ENCODE data around the gene CCDC134. TPM values are rescaled to one million over a fixed set of nuclear protein-coding genes. Genes with fewer than 3 reads are reported as not detected.

Gene CCDC134
- total and polyA plus RNA-seq, 7 donors, result 0.60 to 8.6 (median 6.1) TPM

- Histone ChIP-seq H3K27ac (no peak overlapping the region), H3K4me1 (no peaks in the 10 kb centered on the region), H3K36me3 (peaks cover 0 to 5% (median 0%) of the 10 kb centered on the region in 4 donors), H3K27me3 (no peaks in the 10 kb centered on the region), H3K9me3 (no peaks in the 10 kb centered on the region), H3K4me3 (no peak overlapping the region)
- no peak for TF ChIP-seq POLR2A (IDR thresholded peaks at IDR 0.05)
- WGBS, 2 donors, result 96 to 97% methylated on average over 4 of the region's 4 CpGs
- no peak for DNase-seq
- intact Hi-C loops (cut with DNase I), result no loop called here
These were observed 18.8 kb downstream of the CCDC134 start for GRCh38 chr22:41819257-41819656.

- Histone ChIP-seq H3K36me3 (no peaks in the 10 kb centered on the region), H3K4me3 (no peak overlapping the region), H3K9me3 (no peaks in the 10 kb centered on the region), H3K27ac (no peak overlapping the region), H3K27me3 (no peaks in the 10 kb centered on the region), H3K4me1 (no peaks in the 10 kb centered on the region)
- DNase-seq, result no peak
- WGBS, 2 donors, result 86 to 92% methylated on average over 5 of the region's 5 CpGs
- TF ChIP-seq CTCF (IDR thresholded peaks at IDR 0.05) (no peak), EP300 (IDR thresholded peaks at IDR 0.05) (no peak), POLR2A (IDR thresholded peaks at IDR 0.05) (no peak), POLR2AphosphoS5 (IDR thresholded peaks at IDR 0.05) (no peak)
- intact Hi-C loops (cut with DNase I), result no loop called here
These were observed 20.0 kb downstream of the CCDC134 start for GRCh38 chr22:41820447-41820846.

GRCh38 chr22:41821471-41822316 is 21.2 kb downstream of the CCDC134 start:
- no peak for TF ChIP-seq POLR2AphosphoS5 (IDR thresholded peaks at IDR 0.05)
- no peak for TF ChIP-seq CTCF (IDR thresholded peaks at IDR 0.05)
- TF ChIP-seq EP300 (IDR thresholded peaks at IDR 0.05), result no peak
- TF ChIP-seq POLR2A (IDR thresholded peaks at IDR 0.05), result no peak
- WGBS, 2 donors, result 89 to 92% methylated on average over 12 of the region's 12 CpGs
- no peak for DNase-seq
- no peak overlapping the region for H3K4me3 ChIP-seq
- no peaks in the 10 kb centered on the region for H3K27me3 ChIP-seq
- no peak overlapping the region for H3K27ac ChIP-seq
- H3K9me3 ChIP-seq, result no peaks in the 10 kb centered on the region
- peaks cover 0 to 8% (median 0%) of the 10 kb centered on the region in 4 donors for H3K4me1 ChIP-seq
- intact Hi-C loops (cut with DNase I), result loop anchor here (2.0 kb wide), 1 partner anchor 119 kb away; no protein-coding TSS in a partner anchor
- no peaks in the 10 kb centered on the region for H3K36me3 ChIP-seq

- intact Hi-C loops (cut with DNase I), result loop anchor here (2.0 kb wide), 1 partner anchor 118 kb away; no protein-coding TSS in a partner anchor
- 65 to 88% methylated on average over 3 of the region's 3 CpGs for WGBS, 2 donors
- no peaks in the 10 kb centered on the region for H3K27me3 ChIP-seq
- DNase-seq, result no peak
- no peak overlapping the region for H3K27ac ChIP-seq
- H3K36me3 ChIP-seq, result no peaks in the 10 kb centered on the region
- H3K4me3 ChIP-seq, result no peak overlapping the region
- TF ChIP-seq CTCF (IDR thresholded peaks at IDR 0.05) (peak in 2 of 4 experiments; percentile 39 to 62), POLR2A (IDR thresholded peaks at IDR 0.05) (no peak)
- no peaks in the 10 kb centered on the region for H3K9me3 ChIP-seq
- H3K4me1 ChIP-seq, result peaks cover 0 to 8% (median 0%) of the 10 kb centered on the region in 4 donors
These were observed 22.0 kb downstream of the CCDC134 start for GRCh38 chr22:41822317-41823057.

GRCh38 chr22:41823797-41824196 is 23.3 kb downstream of the CCDC134 start:
- 70 to 87% methylated on average over 6 of the region's 6 CpGs for WGBS, 2 donors
- intact Hi-C loops (cut with DNase I), result loop anchor here (2.0 kb wide), 1 partner anchor 117 kb away; no protein-coding TSS in a partner anchor
- Histone ChIP-seq H3K9me3 (no peaks in the 10 kb centered on the region), H3K4me3 (no peak overlapping the region), H3K4me1 (peaks cover 0 to 8% (median 0%) of the 10 kb centered on the region in 4 donors), H3K36me3 (no peaks in the 10 kb centered on the region), H3K27me3 (no peaks in the 10 kb centered on the region), H3K27ac (no peak overlapping the region)
- no peak for TF ChIP-seq EP300 (IDR thresholded peaks at IDR 0.05)
- no peak for DNase-seq
